Caki2 (cell line): ENCODE data around the gene TBC1D9B. TPM values are rescaled to one million over a fixed set of nuclear protein-coding genes. Genes with fewer than 3 reads are reported as not detected.
A peak's percentile ranks its signal among the peaks of the same experiment; 100 is the strongest.

Experiments
- DNase-seq: peaks from one replicate; pipeline ENCODE4 v3.0.0-alpha.2; 2015; ENCODE audit warnings: low read depth
- in situ Hi-C: cut with HindIII; loops from 2 replicates; pipeline ENCODE4 v1.10.0; 2016; ENCODE audit warnings: low sequenced_read_pairs, low pct_unique_long_range_greater_than_20kb, mixed read lengths
- total RNA-seq: library from RNA; depleted of rRNA; stranded (reverse); fragments of >200 nt; shearing (Covaris generic); gene quantifications from 2 replicates; pipeline ENCODE4 v1.2.3, GENCODE V29; 2014; ENCODE audit warnings: low replicate concordance

Gene TBC1D9B
- total RNA-seq, 1 experiment from 2014 or later, result 87.3 TPM

GRCh38 chr5:179832039-179832745, 75.5 kb downstream of the TBC1D9B start:
- peak; percentile 26 for DNase-seq
- in situ Hi-C loops, result no loop called here

- in situ Hi-C loops, result no loop called here
- no peak for DNase-seq
These were observed 76.8 kb downstream of the TBC1D9B start for GRCh38 chr5:179830818-179831468.

- in situ Hi-C loops, result no loop called here
- DNase-seq, result peak; percentile 36
These were observed 77.8 kb downstream of the TBC1D9B start for GRCh38 chr5:179829732-179830435.

- in situ Hi-C loops, result no loop called here
- no peak for DNase-seq
These were observed 78.8 kb downstream of the TBC1D9B start for GRCh38 chr5:179828756-179829421.

- DNase-seq, result peak; percentile 68
- in situ Hi-C loops, result no loop called here
These were observed 80.0 kb downstream of the TBC1D9B start for GRCh38 chr5:179827680-179828079.

GRCh38 chr5:179825655-179826182, 82.0 kb downstream of the TBC1D9B start:
- in situ Hi-C loops, result no loop called here
- peak; percentile 63 for DNase-seq

GRCh38 chr5:179824745-179825112, 83.0 kb downstream of the TBC1D9B start:
- DNase-seq, result no peak
- in situ Hi-C loops, result no loop called here

GRCh38 chr5:179823937-179824744, 83.6 kb downstream of the TBC1D9B start:
- in situ Hi-C loops, result no loop called here
- DNase-seq, result no peak

- in situ Hi-C loops, result no loop called here
- DNase-seq, result no peak
These were observed 85.2 kb downstream of the TBC1D9B start for GRCh38 chr5:179822444-179822990.

GRCh38 chr5:179822059-179822432, 85.7 kb downstream of the TBC1D9B start:
- in situ Hi-C loops, result no loop called here
- DNase-seq, result no peak

GRCh38 chr5:179821298-179822058, 86.2 kb downstream of the TBC1D9B start:
- in situ Hi-C loops, result no loop called here

GRCh38 chr5:179820483-179821297, 87.0 kb downstream of the TBC1D9B start, which contains the start of gene SQSTM1:
SQSTM1 (plus strand) TSS chr5:179820905; CDS start chr5:179820937, 32 bp downstream.
- DNase-seq, result peak; percentile 83
- in situ Hi-C loops, result no loop called here

More at GRCh38 chr5:179821298-179822058, 86.2 kb downstream of the TBC1D9B start:
- DNase-seq, result peak; percentile 89

- DNase-seq, result no peak
- in situ Hi-C loops, result no loop called here
These were observed 87.6 kb downstream of the TBC1D9B start for GRCh38 chr5:179820127-179820482.

GRCh38 chr5:179819296-179820126, 88.2 kb downstream of the TBC1D9B start:
- peak; percentile 98 for DNase-seq
- in situ Hi-C loops, result no loop called here

- in situ Hi-C loops, result no loop called here
- DNase-seq, result peak; percentile 100
These were observed 88.9 kb downstream of the TBC1D9B start for GRCh38 chr5:179818746-179819295.
